ENCODE measurements around the gene ENOSF1.
A peak's percentile ranks its signal among the peaks of the same experiment; 100 is the strongest.

- peak; percentile 52 to 79 (median 65); a peak in 5 of 6 replicates for TF ChIP-seq CTCF (IDR thresholded peaks at IDR 0.05 in 2 of 3, conservative IDR thresholded peaks at IDR 0.05 in 1 of 3; ENCODE audit: control insufficient read depth in 2 of 3, extremely low read depth in 1 of 3, insufficient read depth in 1 of 3, low read depth in 3 of 3, low read length in 3 of 3)
- no peak for TF ChIP-seq BCLAF1 (IDR thresholded peaks at IDR 0.05)
- TF ChIP-seq POLR2A (IDR thresholded peaks at IDR 0.05; ENCODE audit: low read depth, low read length), result no peak
- TF ChIP-seq MEF2A (IDR thresholded peaks at IDR 0.05; ENCODE audit: insufficient read depth, low read depth, low read length), result no peak
- peak; percentile 45; the same call in 1 of the 2 replicates for TF ChIP-seq ATF2 (IDR thresholded peaks at IDR 0.05; ENCODE audit: low read length)
- TF ChIP-seq ZNF274 (IDR thresholded peaks at IDR 0.05; ENCODE audit: insufficient read depth, insufficient read length), result no peak
- TF ChIP-seq CREB1 (IDR thresholded peaks at IDR 0.05; ENCODE audit: low read depth), result no peak
- TF ChIP-seq YY1 (IDR thresholded peaks at IDR 0.05; ENCODE audit: low read depth, low read length), result no peak
- no peak for TF ChIP-seq NFYB (IDR thresholded peaks at IDR 0.05; ENCODE audit: insufficient read depth, low read depth, low read length)
- TF ChIP-seq DPF2 (IDR thresholded peaks at IDR 0.05), result no peak
- TF ChIP-seq MYC (IDR thresholded peaks at IDR 0.05; ENCODE audit: insufficient read depth, insufficient read length, insufficient replicate concordance, low read length, severe bottlenecking), result no peak
- TF ChIP-seq POLR2AphosphoS5 (IDR thresholded peaks at IDR 0.05; ENCODE audit: low read length), result no peak
- no peak for TF ChIP-seq CEBPZ (IDR thresholded peaks at IDR 0.05; ENCODE audit: low read depth, low read length)
- TF ChIP-seq EZH2 (IDR thresholded peaks at IDR 0.05; ENCODE audit: borderline replicate concordance, control insufficient read depth, low read depth, low read length), result no peak
Measured at GRCh38 chr18:741931-742512, 29.6 kb upstream of the ENOSF1 start.

Data from GM12878 (cell line).